DMS 273 (cell line): ENCODE results near the gene PRR23E.

ENCODE experiments used
- DNase-seq: peaks from one replicate; lab custom pipeline; 2025; ENCODE audit not compliant: unreplicated experiment; lab: John Stamatoyannopoulos, UW

Gene PRR23E

GRCh38 chr3:127207727-127208482 is 15.0 kb downstream of the PRR23E start:
- no peak for DNase-seq

DNA sequence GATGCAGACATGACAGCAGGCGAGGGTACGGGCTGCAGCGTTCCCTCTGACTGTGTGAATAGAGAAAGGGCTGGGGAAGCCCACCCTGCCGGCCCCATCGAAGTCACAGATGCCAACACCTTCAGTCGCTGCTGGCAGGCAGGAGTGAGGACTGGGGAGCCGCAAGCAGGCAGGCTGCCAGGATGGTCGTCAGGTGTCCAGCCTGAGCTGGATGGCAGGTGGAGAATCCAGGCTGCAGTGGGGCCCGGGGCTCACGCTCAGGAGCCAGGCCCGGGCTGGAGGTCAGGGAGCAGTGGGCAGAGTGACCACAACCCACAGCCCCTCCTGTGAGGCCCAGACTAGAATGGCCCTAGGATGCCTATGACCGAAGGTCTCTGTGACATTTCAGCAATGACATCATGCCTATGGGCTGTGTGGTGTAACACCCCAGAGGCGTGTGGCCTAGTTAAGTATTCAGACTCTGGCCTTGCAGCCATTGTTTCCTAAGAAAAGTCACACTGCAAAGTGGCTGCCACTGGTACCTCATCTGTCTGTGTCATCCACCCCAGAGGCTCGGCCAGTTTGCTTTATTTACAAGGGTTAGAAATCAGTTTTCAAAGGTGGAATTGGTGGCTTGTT is 15.7 kb downstream of the PRR23E start:
- DNase-seq = no peak

DNA sequence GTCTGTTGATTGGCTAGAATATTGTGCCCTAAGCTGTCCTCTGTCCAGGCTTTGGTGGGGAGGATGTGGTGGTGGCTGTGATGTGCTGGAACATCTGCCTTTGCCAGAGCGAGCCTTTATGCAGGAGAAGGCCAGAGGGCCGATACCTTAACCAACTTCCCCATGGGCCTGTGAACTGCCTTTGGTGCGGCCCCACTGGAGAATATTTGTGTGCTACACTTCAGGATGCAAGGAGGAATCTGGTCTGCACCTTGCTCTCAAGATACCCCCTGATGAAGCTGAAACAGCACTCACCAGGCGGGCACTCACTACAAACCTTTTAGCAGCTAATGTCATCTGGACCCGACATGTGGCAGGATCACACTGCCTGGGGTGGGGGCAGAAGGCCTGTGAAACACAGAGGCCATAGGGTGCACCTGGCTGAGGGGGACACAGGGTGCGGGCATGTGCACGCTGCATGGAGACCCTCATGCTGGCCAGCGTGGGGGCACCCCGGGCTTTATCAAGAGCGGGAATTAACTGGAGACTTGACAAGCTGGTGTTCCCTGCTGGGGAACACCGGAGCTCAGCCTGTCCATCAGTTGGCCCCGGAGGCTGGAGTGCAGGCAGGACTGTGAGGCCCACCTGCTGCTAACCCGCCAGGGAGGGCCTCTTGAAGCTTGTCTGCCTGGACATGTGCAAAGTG is 16.4 kb downstream of the PRR23E start:
- no peak for DNase-seq

DNA sequence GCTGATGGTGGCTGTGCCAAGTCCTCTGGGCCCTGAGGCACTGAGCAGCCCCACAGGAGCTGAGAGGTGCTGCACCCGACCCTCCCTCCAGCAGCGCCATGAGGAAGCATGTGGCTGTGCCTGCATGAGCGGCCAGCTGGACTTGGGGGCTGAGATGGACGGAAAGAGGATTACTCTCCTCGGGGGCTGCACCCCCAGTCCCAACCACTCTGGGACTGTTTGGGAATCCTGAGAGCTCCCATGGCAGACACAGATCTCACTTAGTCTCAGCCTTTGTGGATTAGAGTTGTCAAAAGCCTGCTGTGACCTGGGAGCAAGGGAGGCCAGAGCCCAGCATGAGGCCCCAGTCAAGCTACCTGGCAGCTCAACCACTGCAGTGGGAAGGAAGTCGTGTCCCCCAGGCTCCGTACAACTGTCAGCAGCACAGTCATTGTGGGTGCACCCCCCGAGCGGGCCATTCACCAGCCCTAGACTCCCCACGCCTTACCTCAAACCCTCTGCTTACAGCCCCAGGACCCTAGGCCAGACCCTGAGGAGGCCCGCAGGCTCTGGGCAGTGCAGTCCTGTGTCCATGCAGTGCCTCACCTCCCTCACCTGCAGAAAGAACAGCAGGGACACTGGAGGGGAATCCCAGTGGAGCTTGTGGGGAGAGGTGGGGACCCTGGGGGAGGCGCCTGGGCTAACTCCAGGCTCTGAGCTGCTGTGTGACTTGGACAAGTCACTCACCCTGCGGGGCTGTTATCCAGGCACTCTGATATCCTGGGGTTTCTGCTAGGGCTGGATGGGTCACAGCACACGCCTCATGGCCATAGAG is 17.1 kb downstream of the PRR23E start:
- no peak for DNase-seq

DNA sequence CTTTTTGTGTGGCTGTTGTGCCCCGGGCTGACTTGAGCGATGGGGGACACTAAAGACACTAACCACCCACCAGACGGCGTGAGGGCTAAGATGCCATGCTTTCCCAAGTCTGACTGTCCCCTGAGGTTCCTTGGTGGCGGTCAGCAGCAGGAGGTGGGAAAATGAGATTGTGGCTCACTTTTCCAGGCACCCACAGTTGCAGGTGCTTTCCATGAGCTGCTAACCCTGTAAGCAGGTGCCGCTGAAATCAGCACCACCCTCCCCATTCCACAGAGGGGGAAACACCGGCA is 17.7 kb downstream of the PRR23E start:
- no peak for DNase-seq

DNA sequence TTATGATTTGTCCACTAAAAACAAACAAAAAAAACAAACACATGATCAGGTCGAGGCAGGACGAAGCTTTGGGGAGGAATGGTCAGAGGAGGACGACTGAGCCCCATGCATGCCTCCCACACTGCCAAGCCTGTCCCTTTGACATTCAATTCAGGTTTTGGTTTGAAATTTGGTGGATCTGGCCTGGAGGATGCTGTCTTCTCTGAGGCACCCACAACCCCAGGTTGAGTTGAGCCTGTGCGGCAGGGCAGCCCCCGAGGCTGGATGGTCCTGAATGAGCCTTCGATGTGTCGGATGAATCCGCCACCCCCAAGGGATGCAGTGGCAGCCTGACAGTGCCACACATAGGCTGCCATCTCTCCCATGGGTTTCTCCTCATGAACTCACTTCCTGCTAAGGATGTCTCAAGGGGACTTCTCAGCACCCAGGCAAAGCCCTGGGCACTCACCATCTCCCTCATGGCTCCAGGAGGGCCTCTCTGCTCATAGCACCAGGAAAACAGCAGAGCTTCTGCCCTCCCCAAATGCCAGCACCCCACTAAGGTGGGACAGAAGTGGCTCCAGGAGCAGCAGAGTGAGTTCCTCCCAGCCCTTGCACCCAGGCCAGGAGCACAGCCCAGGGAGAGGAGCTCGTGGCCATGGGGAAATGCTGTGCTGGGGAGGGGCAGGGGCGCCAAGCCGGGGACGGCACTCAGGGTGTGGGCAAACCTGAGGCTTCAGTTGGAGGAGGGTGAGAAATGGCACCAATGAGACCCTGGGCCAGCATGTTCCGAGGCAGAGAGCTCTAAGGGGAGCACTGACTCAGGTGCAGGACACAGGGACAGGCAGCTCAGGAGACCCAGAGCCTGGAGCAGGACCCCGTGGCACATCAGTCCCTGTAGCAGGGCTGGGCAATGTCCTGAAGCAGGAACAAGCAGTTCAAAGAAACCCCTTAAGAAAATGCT is 18.5 kb downstream of the PRR23E start:
- DNase-seq = no peak

DNA sequence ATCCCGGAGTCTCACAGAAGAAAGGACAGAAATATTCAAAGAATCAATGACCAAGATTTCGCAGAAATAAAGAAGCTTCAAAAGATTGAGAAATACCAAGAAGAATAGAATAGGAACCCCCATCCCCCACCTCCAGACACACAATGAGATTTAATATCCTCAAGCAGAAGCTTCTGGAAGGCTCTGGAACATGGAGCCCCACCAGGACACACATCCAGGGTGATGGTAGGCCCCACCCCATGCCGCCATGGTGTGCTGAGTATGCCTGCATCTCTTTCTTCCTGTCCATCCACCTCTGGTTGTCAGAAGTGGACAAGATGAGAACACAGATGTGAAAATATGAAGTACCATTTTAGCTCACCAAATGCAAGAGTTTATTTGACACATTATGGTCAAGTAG is 19.3 kb downstream of the PRR23E start:
- no peak for DNase-seq

DNA sequence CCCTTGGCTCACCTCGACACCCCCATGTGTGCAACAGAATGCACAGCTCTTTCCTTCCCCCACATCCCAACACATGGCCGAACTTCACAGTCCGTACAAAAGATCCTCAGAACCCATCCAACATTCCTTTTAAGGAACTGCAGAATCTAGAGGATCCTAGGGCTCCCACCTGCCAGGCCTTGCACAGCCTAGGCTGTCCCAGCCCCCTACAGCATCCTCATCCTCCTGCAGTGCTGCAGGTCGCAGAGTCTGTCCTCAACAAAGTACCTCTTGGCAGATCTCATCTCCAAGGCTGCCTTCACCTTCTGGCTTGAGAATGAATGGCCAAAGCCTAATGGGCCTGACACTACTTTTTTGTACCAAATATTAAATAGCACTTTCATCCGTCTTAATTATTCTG is 19.8 kb downstream of the PRR23E start:
- DNase-seq = no peak

DNA sequence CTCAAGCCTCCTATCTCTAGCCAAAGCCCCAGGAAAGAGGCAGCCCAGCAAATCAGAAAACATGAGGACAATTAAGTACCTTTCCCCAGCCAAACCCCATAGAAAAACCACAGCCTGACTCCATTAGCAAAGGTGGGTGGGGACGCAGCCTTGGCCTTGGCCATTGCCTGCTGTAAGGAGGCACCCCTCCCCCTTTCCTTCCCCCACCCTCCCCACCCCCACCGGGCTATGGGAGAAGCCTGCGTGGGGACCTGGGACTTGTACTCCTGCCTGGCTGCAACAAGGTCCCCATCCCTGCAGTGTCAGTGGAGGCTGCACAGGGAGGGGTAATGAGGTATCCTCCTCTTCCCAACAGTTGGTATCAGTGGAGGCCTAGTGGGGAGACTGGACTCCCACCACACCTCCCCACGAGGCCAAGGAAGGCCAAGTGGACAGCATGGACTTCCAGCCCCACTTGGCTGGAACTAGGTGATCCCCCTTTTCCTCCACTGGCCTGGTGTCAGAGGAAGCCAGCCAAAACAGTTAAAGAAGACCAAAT is 20.5 kb downstream of the PRR23E start:
- DNase-seq = no peak

DNA sequence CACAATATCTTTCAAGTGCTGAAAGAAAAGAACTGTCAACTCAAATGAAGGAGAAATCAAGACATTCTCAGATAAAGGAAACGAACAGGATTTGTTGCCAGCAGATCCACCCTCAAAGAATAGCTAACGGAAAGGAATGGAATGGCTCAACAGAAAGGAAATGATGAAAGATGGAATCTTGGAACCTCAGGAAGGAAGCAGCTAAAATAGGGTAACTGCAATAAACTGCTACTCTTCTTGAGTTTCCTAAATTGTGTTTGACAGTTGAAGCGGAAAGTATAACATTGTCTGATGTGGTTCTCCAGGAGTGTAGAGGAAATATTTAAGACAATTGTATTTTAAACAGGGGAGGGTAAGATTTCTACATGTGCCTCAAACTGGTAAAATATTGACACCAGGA is 22.0 kb downstream of the PRR23E start:
- DNase-seq = no peak

- DNase-seq = no peak
Observed at GRCh38 chr3:127215714-127216414, 22.9 kb downstream of the PRR23E start.

DNA sequence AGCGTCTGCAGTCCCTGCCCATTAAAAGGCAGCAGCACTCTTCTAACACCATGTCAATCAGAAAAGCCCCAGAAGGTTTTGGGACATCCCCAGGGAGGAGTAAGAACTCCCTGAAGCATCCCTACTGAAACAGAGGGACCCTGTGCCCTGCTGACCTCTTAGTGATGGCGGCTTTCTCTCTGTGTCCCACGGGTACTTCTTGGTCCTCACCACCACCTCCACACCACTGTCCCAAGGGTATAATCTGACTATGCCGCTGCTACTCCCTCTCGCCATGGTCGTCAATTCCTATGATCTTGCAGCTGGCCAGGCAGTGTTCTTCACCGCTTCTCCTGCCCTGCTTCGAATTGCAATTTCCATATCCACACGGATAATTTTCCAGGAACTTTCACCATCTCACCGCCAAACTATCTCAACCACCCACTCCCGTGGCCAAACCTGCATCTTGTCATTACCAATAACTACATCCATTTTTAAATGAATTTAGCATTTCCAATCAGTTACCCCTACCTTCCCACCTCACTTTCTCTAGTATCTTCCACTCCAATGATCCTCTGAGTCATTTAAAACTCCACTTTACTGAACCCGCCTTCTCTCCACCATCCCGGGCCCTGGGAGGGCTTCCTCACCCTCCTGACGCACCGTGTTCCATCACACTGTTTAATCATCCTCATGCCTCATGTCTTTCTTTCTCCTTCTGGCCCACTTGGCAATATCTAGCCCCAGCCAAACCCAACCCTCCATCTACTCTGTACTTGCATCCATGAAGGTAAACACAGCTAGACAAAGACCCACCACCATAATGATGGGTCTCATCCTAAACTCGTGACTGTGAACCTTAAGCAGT is 23.7 kb downstream of the PRR23E start:
- DNase-seq = no peak

- DNase-seq = no peak
Observed at GRCh38 chr3:127217596-127218453, 24.9 kb downstream of the PRR23E start.

DNA sequence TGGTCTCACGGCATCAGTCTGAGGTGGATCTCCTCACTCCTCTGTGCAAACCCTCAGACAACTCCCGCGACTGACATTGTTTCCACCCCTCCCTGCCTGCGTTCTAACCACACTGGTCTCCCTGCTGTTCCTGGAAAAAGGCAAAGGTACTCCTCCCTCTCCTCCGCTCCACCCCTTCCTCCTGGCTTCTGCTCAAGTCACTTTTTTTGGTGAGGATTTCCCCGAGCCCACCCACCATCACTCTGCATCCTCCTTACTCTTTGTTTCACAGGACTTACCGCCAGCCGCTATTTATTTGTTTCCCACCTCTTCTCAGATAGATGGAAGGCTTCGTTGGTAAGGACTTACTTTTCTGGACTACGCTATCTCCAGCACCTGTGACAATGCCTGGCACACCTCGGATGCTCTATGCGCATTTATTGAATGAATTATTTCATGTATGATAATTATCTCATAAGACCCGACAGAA is 25.6 kb downstream of the PRR23E start:
- no peak for DNase-seq

- DNase-seq = no peak
Observed at GRCh38 chr3:127220497-127220896, 27.6 kb downstream of the PRR23E start.

DNA sequence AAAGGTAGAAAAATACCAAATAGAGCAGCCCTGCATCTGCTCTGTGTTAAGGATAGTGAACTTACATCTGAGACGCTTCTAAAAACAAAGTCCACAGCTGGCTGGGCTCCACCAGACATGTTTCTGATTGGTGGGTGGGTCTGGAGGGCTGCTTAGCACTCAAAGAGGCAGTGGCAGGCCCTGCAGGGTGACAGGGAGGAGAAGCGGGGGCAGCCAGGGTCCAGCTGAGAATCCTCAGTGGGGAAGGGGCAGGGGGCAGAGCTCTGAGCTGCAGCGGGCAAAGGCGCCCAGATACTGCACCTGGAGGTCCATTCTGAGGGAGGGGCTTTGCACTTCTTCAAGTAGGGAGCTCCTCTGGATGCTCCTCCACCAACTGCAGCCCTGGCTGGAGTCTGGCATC is 28.1 kb downstream of the PRR23E start:
- no peak for DNase-seq

- no peak for DNase-seq
Observed at GRCh38 chr3:127221446-127222035, 28.6 kb downstream of the PRR23E start.
